NCI-H146 (cell line): ENCODE measurements around the gene EFCAB10.

ENCODE experiments used
- DNase-seq: peaks from one replicate; lab custom pipeline; 2025; lab: John Stamatoyannopoulos, UW

Gene EFCAB10

DNA sequence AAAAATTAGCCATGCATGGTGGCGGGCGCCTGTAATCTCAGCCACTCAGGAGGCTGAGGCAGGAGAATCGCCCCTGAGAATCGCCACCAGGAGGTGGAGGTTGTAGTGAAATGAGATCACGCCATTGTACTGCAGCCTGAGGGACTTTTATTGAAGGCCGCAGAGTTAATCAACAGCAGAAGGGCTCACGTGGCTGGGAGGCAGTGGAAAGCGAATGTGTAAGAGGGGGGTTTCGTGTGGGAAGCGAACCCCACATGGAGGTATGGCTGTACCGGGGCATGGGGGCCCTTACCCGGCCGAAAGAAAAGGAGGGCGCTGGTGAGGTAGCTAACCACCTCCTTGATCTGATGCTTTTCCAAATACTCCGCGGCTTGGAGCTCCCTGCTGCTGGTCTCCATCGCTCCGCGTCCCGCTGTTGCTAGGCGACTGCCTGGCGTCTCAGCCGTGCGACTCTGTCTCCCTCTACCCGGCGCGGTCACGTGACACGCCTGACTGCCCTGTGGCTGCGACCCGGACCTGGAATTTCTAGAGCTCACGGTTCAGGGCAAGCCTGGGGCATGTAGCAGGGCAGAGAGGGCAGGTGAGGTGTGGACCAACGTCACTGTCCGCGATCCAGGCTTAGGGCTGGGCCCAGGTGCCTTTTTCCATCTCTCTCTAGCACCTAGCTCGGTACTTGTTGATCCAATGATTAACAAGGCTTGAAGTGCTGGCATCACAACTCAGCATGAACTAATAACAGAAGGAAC lies at the start of gene EFCAB10:
Gene EFCAB10 (minus strand): TSS at position 428 of the 746 bp plus-strand sequence. CDS start 30 bp downstream, at position 398.
- DNase-seq, result peak; percentile 79

- DNase-seq, result no peak
Observed at GRCh38 chr7:105625986-105626385, 44.7 kb upstream of the EFCAB10 start.

DNA sequence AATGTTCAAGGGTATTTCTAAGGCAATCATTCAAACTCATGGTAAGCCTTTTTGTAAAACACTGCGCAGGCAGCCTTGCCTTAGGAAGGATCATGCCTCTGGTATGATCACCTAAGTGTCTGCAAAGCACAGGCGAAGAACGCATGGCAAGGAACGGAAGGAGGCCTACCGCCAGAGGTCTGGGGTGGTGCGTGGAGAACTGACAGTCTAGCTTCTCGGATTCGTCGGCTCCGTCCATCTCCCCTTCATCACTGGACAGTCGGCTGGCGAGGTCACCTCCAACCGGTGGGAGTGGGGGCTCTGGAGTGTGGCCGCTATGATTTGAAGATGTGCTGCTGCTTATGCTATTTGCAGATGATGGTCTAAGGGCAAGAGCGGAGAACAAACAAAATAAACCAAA lies 42.6 kb upstream of the EFCAB10 start:
- no peak for DNase-seq

GRCh38 chr7:105623378-105623777 lies 42.1 kb upstream of the EFCAB10 start:
- no peak for DNase-seq

GRCh38 chr7:105622106-105622731 lies 40.9 kb upstream of the EFCAB10 start:
- no peak for DNase-seq

DNA sequence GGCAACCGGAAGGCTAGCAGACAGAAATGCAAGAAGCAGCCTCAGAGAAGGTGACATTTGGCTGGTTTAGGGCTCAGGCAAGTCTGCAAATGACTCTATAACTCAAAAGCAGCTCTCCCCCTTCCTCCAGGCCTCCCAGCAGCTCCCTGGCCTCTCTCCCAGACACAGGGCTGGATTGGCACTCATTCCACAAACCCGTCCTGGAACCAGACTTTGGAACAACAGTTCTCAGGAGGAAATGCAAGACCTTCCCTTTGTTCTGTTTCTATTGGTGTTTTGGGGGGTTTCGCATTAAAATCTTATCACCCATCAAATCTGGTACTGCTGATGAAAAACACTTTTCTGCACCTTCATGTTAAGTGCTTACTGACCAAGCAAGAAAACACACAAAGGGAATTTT lies 40.3 kb upstream of the EFCAB10 start:
- DNase-seq, result no peak

GRCh38 chr7:105621176-105621575 lies 39.9 kb upstream of the EFCAB10 start:
- DNase-seq, result no peak

GRCh38 chr7:105619590-105619989 lies 38.3 kb upstream of the EFCAB10 start:
- DNase-seq, result no peak

DNA sequence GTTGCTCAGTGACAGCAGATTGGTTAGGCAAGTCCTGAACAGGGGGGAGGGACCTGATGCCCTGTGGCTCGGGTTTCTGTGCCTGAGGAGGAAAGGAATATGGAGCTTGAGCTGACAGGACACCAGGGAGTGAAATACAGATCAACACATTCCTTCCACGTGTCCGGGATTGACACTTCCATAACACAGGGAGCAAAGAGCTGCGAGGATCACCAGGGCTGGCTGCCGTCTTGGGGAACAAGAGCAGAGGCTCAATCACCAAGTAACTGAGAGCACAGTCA lies 36.7 kb upstream of the EFCAB10 start:
- no peak for DNase-seq

DNA sequence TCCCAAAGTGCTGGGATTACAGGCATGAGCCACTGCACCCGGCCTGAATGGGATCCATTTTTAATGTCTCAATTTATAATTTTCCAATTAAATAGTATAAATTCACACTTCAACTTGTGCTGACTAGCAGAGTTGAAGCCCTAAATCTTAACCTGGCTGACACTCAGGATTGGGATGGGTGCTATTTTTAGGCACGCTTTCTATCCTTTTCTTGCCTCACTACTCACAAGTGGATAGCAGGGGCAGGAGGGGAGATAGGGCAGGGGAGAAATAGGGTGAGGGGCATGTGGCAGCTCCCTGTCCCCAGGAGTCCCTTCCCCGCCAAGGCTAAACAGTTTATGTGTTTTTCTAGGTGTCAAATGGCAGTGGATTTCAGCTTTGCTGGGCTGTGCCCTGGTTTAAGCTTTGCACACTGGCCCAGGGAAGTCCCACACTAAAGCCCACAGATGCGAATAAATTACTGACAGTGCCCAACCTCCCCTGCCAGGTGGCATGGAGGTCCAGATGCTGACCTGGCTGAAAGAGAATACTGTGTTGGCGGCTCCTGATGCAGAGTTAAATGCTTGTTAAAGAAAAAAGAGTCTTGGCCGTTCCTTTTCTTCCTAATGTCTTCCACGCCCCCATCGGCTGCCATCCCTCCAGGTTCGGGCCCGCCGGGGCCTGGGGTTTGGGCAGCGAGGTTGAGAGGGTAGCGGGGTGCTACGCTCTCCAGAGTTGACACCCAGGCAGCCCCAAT lies 36.2 kb upstream of the EFCAB10 start:
- no peak for DNase-seq

DNA sequence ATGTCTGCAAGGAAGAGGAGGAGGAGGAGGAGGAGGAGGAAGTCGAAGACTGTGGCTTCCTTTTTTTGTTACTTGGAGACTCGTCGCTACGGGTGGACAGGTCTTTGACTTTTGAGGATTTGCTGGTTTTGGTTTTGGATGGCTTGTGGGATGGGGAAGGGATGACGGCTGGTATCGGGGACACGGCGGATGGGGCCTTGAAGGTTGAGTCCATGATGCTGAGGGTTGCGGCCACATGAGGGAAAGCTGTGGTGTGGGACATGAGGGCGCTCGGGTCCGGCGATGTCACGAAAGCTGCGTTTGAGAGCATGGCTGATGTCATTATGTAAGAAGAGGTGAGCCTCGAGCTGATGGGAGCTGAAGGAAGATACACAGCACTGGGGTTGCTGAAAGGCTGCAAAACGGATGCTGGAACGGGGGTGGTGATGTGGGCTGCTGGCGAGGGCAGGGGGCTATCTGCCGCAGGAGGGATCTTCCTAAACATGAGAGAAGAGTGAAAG lies 33.1 kb upstream of the EFCAB10 start:
- DNase-seq, result no peak

DNA sequence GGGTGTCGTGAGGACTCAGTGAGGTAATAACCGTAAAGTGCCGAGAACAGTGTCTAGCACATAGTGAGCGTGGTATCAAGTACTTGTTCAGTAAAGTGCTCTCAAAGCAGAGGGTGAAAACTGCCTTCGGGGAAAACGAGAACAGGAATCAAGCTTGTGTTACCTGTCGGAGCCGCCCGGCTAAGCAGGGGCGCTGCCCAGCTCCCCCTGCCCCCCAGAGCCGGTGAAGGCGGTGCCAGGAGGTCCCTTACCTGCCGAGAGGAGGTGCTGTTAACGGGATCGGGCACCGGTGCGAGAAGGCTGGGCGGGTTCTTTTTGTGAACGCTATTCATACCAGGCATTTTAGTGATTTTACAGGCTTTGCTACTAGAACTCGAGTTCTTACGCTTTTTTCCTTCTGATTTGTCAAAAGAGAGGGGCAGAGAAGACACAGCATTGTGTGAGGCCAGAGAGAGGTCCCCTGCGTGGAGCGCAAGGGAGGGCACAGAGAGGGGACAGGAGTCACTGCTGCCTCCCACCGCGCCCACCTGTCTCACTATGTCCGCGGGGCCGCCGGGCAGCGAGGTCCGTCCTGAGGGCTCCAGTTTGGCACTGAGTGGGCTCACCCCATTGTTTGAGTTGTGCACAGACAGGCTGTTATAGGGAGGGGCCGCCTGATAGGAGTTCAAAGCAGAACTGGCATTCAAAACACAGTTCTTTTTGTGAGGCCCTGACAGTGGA lies 32.5 kb upstream of the EFCAB10 start:
- no peak for DNase-seq

GRCh38 chr7:105612806-105613205 lies 31.5 kb upstream of the EFCAB10 start:
- no peak for DNase-seq

DNA sequence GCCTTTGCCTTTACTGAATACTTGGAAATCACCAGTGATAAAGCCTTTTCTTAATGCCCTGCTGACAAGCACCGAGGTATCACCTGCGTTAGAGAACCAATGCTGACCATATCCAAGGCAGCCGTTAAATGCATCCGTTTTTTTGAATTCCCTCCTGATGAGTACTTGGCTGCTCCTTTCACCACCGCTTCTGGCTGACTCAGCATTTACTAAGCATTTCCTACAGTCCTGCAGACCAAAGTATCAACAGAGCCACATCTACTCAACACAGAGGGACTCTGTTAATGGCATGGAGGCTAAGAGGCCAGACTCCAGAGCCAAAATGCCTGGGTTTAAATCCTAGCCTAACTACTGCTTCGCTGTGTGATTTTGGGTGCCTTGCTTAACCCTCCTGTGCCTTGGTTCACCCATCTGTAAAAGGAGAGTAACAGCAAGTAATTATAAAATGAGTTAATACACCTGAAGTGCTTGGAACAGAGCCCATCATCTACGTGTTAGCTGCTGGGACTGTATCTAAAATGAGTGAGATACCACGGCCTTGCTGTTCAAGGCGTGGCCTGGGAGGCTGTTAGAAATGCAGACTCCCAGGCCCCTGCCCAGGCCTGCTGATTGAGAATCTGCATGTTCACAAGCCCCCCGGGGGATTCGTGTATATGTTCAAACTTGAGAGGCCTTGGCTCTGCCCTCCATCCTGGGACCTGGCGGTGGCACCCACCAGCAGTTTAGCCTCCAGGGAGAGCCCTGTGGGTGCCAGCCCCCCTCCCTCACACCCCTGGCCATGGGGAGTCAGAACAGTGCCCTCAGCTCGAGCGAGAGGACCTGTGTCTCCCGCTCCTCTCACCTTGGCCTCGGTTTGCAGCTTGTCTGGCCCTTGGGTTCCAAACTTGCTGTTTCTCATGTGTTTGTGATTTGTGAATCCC lies 30.8 kb upstream of the EFCAB10 start:
- DNase-seq, result no peak

- no peak for DNase-seq
Observed at GRCh38 chr7:105610165-105610930, 29.1 kb upstream of the EFCAB10 start.

DNA sequence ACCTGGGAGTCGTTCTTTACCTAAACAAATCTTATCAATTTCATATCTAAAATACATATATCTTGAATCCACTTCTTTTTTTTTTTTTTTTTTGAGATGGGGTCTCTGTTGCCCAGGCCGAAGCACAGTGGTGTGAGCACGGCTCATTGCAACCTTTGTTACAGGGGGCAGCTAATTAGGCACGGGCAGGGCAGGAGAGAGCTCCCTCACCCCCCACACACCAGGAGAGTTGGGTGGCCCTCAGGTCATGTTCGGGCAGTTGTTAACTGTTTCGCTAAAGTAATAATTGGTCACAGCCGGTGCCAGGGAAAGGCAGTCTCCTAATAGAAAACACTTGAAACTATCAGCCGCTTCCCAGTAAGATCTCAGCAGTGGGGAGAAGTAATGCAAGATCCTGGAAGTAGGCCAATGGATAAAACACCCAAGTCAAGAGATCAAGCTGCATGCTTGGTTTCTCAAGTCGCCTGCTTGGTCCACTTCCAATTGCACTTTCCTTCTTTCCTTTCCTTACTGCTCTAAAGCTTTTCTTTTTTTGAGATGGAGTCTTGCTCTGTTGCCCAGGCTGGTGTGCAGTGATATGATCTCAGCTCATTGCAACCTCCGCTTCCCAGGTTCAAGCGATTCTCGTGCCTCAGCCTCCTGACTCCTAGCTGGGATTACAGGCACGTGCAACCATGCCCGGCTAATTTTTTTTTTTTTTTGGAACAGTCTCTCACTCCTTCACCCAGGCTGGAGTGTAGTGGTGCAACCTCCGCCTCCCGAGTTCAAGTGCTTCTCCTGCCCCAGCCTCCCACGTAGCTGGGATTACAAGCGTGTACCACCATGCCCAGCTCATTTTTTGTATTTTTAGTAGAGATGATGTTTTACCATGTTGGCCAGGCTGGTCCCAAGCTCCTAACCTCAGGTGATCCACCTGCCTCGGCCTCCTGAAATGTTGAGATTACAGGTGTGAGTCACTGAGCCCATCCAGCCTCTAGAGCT lies 21.3 kb upstream of the EFCAB10 start:
- DNase-seq, result no peak

- DNase-seq, result no peak
Observed at GRCh38 chr7:105600720-105601550, 19.6 kb upstream of the EFCAB10 start.

DNA sequence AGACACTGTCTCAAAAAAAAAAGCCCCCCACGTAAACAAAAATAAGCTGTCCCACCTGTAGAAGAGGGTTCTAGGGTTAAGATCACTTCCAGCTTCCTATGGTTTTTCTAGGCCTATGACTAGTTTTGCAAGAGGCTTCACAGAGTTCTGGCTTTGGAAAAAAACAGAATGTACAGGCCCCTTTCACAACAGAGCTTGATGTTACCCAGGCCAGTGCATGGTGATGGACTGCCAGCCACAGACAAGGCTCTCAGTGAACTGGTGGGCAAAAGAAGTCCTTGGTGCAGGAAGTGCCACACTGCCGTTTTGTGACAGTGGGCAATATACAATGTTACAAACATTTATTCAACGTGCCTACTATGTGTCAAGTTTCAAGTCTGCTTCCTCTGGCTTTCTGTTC lies 18.3 kb upstream of the EFCAB10 start:
- DNase-seq, result no peak
